AG09309 (cell line): Measurements from ENCODE around the gene MMP26.

ENCODE experiments used
- DNase-seq: peaks from one replicate; pipeline ENCODE4 v3.0.0-alpha.2; 2010; ENCODE audit warnings: low read depth
- H3K4me3 ChIP-seq: 2 replicates; pipeline ENCODE4 v1.5.1; 2011; ENCODE audit warnings: mild to moderate bottlenecking, low read depth, low read length, moderate library complexity; ENCODE audit not compliant: control insufficient read depth
- TF ChIP-seq, protein P1 (sequence below): IDR thresholded peaks from 2 replicates; pipeline ENCODE4 v1.5.1; 2011; ENCODE audit warnings: mild to moderate bottlenecking, low read depth, low read length, inconsistent platforms; ENCODE audit not compliant: insufficient read depth, control insufficient read depth; ENCODE audit errors: missing control alignments

MMP26 gene

DNA sequence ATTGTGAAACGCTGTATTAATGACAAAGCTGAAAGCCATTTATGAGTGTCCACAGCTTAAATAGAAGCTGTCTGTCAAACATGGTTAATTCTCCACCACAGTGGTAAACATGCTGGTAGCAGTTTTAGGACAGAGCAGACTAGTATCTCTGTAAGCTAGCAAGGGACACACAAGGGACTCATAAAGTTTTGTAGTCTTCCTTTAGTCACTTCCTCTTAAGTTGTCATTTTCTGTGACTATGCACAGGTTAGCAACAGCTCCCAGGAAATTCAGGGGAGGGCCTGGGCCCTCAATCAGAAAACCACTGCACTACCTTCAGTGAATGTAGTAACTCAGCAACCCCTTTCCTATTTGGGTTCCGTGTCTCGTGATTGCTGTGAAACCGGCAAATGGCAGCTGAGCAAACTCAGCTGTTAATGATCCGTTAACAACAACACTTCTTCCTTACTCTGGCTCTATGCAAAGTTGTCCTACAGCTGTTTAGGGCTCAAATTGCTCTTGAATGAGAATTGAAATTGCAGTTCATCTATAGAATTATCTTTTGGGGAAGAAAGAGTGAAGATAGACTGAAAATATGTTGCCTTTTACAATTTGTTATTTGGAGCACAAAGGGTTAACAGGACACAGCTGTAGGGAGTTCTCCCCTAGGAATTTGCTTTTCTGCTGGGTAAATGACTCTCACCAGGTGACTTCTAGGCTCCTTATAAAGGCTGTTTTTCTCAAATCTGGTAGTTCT is at the start of gene MMP26:
Gene MMP26, plus strand, starts transcription at position 731 of the 736 bp plus-strand sequence.
- DNase-seq: no peak
- H3K4me3 ChIP-seq: no peak within 1 kb of the TSS

DNA sequence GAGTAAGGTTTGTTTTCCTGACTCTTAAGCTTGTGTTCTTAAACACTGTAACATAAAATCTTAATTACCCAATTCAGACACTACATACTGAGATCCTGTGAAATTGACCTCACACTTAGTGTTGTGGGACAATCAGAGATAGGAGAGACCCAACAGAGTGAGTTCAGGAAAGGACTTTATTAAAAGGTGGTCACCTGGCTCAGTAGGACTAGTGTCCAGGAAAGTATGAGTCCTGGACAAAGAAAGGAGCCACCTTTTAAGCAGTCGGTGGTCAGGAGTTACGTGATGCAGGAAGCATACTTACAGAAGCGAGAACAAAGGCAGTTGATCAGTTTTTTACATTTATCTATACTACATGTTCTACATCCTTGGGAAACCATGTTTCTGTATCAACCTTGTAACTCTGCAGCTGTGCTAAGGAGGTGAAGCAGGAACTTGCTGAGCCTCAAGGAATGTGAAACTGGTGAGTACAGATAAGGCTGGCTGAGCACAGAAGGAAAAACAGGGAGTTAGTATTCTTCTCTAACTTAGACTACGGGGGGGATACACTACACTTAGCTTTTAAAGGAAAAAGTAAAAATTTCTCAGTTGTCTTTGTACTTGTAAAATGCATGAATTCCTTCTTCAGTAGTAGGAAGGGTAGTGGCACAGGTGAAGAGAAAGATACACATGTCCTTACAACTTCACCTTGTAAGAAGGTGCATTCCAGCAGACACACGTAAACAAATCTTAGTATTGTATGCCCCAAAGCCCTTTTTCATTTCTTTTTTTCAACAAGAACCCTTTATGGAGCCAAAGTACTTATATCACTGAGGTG is 45.7 kb upstream of the MMP26 start:
- TF ChIP-seq, protein P1, sequence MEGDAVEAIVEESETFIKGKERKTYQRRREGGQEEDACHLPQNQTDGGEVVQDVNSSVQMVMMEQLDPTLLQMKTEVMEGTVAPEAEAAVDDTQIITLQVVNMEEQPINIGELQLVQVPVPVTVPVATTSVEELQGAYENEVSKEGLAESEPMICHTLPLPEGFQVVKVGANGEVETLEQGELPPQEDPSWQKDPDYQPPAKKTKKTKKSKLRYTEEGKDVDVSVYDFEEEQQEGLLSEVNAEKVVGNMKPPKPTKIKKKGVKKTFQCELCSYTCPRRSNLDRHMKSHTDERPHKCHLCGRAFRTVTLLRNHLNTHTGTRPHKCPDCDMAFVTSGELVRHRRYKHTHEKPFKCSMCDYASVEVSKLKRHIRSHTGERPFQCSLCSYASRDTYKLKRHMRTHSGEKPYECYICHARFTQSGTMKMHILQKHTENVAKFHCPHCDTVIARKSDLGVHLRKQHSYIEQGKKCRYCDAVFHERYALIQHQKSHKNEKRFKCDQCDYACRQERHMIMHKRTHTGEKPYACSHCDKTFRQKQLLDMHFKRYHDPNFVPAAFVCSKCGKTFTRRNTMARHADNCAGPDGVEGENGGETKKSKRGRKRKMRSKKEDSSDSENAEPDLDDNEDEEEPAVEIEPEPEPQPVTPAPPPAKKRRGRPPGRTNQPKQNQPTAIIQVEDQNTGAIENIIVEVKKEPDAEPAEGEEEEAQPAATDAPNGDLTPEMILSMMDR: no peak
- H3K4me3 ChIP-seq: no peak overlapping the region
- DNase-seq: no peak

More for the DNA sequence above, at the start of gene MMP26:
- TF ChIP-seq, protein P1: no peak

DNA sequence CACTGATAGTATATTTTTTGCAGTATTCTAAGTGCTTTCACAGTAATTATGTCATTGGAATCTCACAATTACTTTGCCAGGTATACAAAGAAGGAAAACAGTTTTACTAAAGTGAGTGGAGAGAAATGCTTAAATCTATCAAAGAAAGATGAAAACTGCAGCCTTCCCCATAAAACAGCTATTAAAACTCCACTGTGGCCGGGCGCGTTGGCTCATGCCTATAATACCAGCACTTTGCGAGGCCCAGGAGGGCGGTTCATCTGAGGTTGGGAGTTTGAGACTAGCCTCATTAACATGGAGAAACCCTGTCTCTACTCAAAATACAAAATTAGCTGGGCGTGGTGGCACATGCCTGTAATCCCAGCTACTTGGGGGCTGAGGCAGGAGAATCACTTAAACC is 41.7 kb upstream of the MMP26 start:
- TF ChIP-seq, protein P1: no peak
- no peak overlapping the region for H3K4me3 ChIP-seq
- no peak for DNase-seq

DNA sequence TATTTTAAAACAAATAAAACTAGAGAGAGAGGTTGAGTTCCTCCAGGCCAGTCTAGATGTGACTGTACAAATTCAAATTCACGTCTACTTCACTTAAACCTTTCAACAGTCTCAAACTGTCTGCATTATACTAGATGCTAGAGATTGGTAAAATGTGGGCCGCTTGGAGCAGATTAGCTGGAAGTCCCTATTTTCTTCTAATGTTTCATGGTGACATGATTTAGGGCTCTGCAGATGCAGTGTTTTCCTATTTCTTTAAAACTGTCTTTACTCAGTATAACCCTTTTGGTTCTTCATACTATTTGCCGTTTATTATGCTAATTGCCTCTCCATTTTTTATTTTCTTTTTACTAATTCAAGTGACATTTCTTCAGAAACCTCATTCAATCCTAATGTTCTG is 40.4 kb upstream of the MMP26 start:
- no peak for DNase-seq
- no peak overlapping the region for H3K4me3 ChIP-seq
- TF ChIP-seq, protein P1: no peak

DNA sequence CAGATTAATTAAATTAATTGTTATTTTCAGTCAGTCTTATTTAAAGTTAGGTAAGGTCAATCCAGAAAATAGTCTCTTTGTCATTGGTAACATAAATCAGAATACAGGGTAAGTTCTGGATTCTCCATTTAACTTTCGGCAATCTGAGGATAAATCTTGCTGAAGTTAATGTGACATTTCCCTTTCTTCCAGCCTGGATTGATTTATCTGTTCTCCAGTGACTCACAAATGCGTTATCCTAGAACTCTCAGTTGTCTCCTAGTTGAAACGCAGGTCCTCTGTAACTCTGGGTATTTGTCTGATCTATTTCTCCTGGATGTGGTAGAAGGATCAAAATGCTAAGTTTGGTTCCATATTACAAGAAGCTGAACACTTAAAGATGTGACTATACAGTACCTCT is 39.8 kb upstream of the MMP26 start:
- no peak overlapping the region for H3K4me3 ChIP-seq
- no peak for DNase-seq
- TF ChIP-seq, protein P1: no peak

DNA sequence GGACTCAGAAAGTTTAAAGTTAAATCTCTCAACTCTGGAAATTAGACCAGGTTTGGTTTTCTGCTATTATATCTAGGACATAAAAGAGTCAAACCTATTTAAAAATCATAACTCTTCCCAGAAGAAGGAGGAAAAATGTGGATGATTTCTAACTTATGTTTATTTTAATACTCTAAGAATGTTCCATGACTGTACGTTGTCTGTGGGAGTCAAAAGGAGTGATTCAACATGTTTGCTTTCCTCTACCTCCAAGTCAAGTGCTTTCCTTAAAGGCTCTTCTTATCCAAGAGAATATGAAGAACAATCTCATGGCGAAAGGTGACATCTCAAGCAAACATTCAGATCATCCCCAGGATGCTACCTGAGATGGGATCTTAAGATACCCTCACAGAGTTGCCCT is 39.2 kb upstream of the MMP26 start:
- no peak overlapping the region for H3K4me3 ChIP-seq
- TF ChIP-seq, protein P1: no peak
- no peak for DNase-seq
